ENCODE measurements around the gene PRIMA1. TPM values are rescaled to one million over a fixed set of nuclear protein-coding genes. Genes with fewer than 3 reads are reported as not detected.

PRIMA1 gene
- total RNA-seq, 1 experiment from 2014 or later = 1.0 TPM

GRCh38 chr14:93825235-93825553, 36.9 kb upstream of the PRIMA1 start:
- no peaks in the 10 kb centered on the region for H3K9me3 Mint-ChIP-seq (ENCODE audit: unreplicated experiment)
- TF ChIP-seq CTCF (IDR thresholded peaks at IDR 0.05; ENCODE audit: insufficient read depth in 1 of 2, low read depth in 1 of 2, low read length in 1 of 2, severe bottlenecking in 1 of 2, unreplicated experiment in 1 of 2) = no peak
- no peaks in the 10 kb centered on the region for H3K36me3 Mint-ChIP-seq (ENCODE audit: insufficient read depth, unreplicated experiment)
- Histone ChIP-seq H3K36me3 (ENCODE audit: control insufficient read depth, insufficient read depth, low read length) (no peaks in the 10 kb centered on the region), H3K4me1 (no peaks in the 10 kb centered on the region), H3K4me3 (ENCODE audit: low read depth, low read length) (no peak overlapping the region), H3K27me3 (replicated peaks; ENCODE audit: control insufficient read depth, insufficient read depth, low read length) (no peaks in the 10 kb centered on the region), H3K9me3 (no peaks in the 10 kb centered on the region)
- intact Hi-C loops (cut with micrococcal nuclease; ENCODE audit: unreplicated experiment) = no loop called here
- ChIA-PET CTCF (no interaction called here), POLR2A (no interaction called here)
- BruUV-seq (replicated peaks) = no TSS peak
- no peak overlapping the region for H3K4me3 Mint-ChIP-seq (ENCODE audit: unreplicated experiment)
- peaks cover 15% of the 10 kb centered on the region for H3K27me3 Mint-ChIP-seq (ENCODE audit: insufficient read depth, unreplicated experiment)
- DNase-seq = no peak
- H3K4me1 Mint-ChIP-seq (ENCODE audit: low read depth, unreplicated experiment) = no peaks in the 10 kb centered on the region
- H3K27ac Mint-ChIP-seq (ENCODE audit: unreplicated experiment) = no peak overlapping the region

GRCh38 chr14:93824518-93825234, 36.4 kb upstream of the PRIMA1 start:
- Mint-ChIP-seq H3K27ac (ENCODE audit: unreplicated experiment) (no peak overlapping the region), H3K4me3 (ENCODE audit: unreplicated experiment) (no peak overlapping the region), H3K4me1 (ENCODE audit: low read depth, unreplicated experiment) (no peaks in the 10 kb centered on the region), H3K36me3 (ENCODE audit: insufficient read depth, unreplicated experiment) (no peaks in the 10 kb centered on the region), H3K27me3 (ENCODE audit: insufficient read depth, unreplicated experiment) (peaks cover 14% of the 10 kb centered on the region), H3K9me3 (ENCODE audit: unreplicated experiment) (no peaks in the 10 kb centered on the region)
- no peak overlapping the region for H3K4me3 ChIP-seq (ENCODE audit: low read depth, low read length)
- H3K4me1 ChIP-seq = no peaks in the 10 kb centered on the region
- ChIA-PET CTCF (no interaction called here), POLR2A (no interaction called here)
- intact Hi-C loops (cut with micrococcal nuclease; ENCODE audit: unreplicated experiment) = no loop called here
- no peaks in the 10 kb centered on the region for H3K27me3 ChIP-seq (replicated peaks; ENCODE audit: control insufficient read depth, insufficient read depth, low read length)
- TF ChIP-seq CTCF (IDR thresholded peaks at IDR 0.05; ENCODE audit: insufficient read depth in 1 of 2, low read depth in 1 of 2, low read length in 1 of 2, severe bottlenecking in 1 of 2, unreplicated experiment in 1 of 2) = no peak
- BruUV-seq (replicated peaks) = no TSS peak
- H3K9me3 ChIP-seq = no peaks in the 10 kb centered on the region
- H3K36me3 ChIP-seq (ENCODE audit: control insufficient read depth, insufficient read depth, low read length) = no peaks in the 10 kb centered on the region
- peak in 1 of 2 experiments; percentile 6 for DNase-seq

- Mint-ChIP-seq H3K9me3 (ENCODE audit: unreplicated experiment) (no peaks in the 10 kb centered on the region), H3K27ac (ENCODE audit: unreplicated experiment) (no peak overlapping the region), H3K4me1 (ENCODE audit: low read depth, unreplicated experiment) (no peaks in the 10 kb centered on the region), H3K27me3 (ENCODE audit: insufficient read depth, unreplicated experiment) (peaks cover 14% of the 10 kb centered on the region), H3K4me3 (ENCODE audit: unreplicated experiment) (no peak overlapping the region), H3K36me3 (ENCODE audit: insufficient read depth, unreplicated experiment) (no peaks in the 10 kb centered on the region)
- Histone ChIP-seq H3K4me1 (no peaks in the 10 kb centered on the region), H3K9me3 (no peaks in the 10 kb centered on the region), H3K36me3 (ENCODE audit: control insufficient read depth, insufficient read depth, low read length) (no peaks in the 10 kb centered on the region), H3K27me3 (replicated peaks; ENCODE audit: control insufficient read depth, insufficient read depth, low read length) (no peaks in the 10 kb centered on the region), H3K4me3 (ENCODE audit: low read depth, low read length) (no peak overlapping the region)
- CTCF ChIA-PET = no interaction called here
- POLR2A ChIA-PET = no interaction called here
- TF ChIP-seq CTCF (IDR thresholded peaks at IDR 0.05; ENCODE audit: insufficient read depth in 1 of 2, low read depth in 1 of 2, low read length in 1 of 2, severe bottlenecking in 1 of 2, unreplicated experiment in 1 of 2) = no peak
- BruUV-seq (replicated peaks) = no TSS peak
- DNase-seq = no peak
- intact Hi-C loops (cut with micrococcal nuclease; ENCODE audit: unreplicated experiment) = no loop called here
These were observed 35.8 kb upstream of the PRIMA1 start for GRCh38 chr14:93824076-93824475.
